Measurements from ENCODE around the gene MRPS7.

MRPS7 gene

DNA sequence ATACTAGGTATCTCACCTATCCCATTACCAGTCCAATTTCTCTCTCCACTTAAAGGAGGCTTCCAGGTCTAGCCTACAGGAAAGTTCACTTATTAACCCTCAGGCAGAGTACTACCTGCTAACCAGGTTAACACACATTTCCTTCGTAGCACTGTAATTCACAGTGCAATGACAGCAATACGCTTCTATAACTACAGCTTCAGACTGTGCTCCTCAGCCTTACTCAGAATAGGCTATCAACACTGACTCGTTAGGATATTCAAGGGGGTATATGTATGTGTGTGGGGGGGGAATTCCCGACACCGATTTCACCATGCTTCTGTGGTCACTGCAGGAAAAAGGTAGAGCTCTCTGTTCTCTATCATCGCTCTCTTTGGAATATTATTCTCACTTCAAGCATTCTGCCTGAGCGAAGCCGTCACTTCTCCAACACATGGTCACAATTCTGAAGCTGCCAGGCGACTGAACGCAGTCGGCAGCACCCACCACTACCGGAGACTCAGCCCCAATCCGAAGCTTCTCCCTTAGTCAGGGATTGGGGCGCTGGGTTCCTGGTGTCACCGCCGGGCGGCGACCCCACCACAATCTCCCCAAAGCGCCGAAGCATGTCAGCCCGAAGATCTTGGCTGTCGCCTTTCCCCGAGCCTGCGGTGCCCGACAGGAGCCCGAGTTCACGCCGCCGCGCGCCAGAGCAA is 891 bp upstream of the MRPS7 start:
- H3K4me3 ChIP-seq (ENCODE audit: low read depth, low read length): peak overlapping the region; percentile 98
- TF ChIP-seq, protein P1, sequence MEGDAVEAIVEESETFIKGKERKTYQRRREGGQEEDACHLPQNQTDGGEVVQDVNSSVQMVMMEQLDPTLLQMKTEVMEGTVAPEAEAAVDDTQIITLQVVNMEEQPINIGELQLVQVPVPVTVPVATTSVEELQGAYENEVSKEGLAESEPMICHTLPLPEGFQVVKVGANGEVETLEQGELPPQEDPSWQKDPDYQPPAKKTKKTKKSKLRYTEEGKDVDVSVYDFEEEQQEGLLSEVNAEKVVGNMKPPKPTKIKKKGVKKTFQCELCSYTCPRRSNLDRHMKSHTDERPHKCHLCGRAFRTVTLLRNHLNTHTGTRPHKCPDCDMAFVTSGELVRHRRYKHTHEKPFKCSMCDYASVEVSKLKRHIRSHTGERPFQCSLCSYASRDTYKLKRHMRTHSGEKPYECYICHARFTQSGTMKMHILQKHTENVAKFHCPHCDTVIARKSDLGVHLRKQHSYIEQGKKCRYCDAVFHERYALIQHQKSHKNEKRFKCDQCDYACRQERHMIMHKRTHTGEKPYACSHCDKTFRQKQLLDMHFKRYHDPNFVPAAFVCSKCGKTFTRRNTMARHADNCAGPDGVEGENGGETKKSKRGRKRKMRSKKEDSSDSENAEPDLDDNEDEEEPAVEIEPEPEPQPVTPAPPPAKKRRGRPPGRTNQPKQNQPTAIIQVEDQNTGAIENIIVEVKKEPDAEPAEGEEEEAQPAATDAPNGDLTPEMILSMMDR (IDR thresholded peaks at IDR 0.05; ENCODE audit: low read depth, low read length): no peak

DNA sequence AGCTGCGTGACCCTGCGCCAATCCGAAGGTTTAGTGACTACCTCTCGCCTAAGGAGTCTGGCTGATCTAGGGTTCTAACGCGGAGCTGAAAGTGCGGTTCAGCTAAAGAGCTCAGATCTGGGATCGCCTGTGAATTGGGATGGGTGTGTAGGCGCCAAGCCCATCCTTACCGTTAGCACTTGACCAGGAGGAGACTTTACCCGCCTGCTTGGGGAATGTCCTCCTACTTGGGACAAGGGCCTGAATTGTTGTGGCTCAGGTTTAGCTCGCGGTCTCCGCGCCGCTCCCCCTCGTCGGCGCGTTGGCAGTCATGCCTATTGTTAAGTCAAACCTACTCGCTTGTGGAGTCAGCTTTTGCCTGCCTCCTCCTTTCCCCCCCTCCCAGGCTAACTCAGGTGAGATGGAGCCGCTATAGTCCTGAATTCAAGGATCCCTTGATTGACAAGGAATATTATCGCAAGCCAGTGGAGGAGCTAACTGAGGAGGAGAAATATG is 480 bp downstream of the MRPS7 start:
- H3K4me3 ChIP-seq (ENCODE audit: low read depth, low read length): peak overlapping the region; percentile 98
- TF ChIP-seq, protein P1 (IDR thresholded peaks at IDR 0.05; ENCODE audit: low read depth, low read length): no peak

DNA sequence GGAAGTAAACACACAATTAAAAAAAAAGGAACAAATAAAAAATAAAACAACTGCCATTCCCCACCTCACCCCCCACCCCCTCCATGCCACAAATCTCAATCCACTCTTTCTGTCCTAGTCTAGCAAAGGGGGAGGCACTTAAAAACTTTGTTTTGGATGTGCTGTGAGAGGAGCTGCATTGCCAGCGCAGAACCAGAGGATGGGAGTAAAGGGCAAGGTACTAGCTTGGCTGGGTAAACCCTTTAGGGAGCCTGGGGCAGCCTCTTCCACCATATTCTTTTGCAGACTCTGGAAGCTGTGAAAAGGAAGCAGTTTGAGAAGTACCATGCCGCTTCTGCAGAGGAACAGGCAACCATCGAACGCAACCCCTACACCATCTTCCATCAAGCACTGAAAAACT is 1.4 kb downstream of the MRPS7 start:
- TF ChIP-seq, protein P1 (IDR thresholded peaks at IDR 0.05; ENCODE audit: low read depth, low read length): no peak
- no peak overlapping the region for H3K4me3 ChIP-seq (ENCODE audit: low read depth, low read length)

DNA sequence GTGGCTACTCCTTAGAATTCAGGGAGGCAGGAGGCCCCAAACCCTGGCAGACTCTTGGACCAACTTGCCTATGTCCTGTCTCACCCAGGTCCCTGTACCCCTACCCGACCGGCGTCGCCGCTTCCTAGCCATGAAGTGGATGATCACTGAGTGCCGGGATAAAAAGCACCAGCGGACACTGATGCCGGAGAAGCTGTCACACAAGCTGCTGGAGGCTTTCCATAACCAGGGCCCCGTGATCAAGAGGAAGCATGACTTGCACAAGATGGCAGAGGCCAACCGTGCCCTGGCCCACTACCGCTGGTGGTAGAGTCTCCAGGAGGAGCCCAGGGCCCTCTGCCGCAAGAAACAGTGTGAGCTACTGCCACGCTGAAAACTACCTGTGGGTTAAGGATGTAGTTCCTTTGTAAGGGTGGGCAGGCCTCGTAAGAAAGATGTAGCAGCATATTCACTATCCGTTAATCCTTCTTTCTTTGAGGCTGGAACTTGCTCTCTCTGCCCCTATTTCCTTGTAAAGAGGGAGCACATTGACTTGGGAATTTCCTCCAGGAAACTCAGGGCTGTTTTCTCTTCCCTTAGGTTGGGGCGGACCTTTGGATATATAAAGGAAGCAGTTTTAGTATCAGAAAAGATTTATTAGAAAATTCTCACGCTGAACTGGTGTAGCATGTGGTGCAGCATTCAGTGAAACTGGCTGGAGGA is 4.1 kb downstream of the MRPS7 start:
- TF ChIP-seq, protein P1 (IDR thresholded peaks at IDR 0.05; ENCODE audit: low read depth, low read length): no peak
- H3K4me3 ChIP-seq (ENCODE audit: low read depth, low read length): no peak overlapping the region

DNA sequence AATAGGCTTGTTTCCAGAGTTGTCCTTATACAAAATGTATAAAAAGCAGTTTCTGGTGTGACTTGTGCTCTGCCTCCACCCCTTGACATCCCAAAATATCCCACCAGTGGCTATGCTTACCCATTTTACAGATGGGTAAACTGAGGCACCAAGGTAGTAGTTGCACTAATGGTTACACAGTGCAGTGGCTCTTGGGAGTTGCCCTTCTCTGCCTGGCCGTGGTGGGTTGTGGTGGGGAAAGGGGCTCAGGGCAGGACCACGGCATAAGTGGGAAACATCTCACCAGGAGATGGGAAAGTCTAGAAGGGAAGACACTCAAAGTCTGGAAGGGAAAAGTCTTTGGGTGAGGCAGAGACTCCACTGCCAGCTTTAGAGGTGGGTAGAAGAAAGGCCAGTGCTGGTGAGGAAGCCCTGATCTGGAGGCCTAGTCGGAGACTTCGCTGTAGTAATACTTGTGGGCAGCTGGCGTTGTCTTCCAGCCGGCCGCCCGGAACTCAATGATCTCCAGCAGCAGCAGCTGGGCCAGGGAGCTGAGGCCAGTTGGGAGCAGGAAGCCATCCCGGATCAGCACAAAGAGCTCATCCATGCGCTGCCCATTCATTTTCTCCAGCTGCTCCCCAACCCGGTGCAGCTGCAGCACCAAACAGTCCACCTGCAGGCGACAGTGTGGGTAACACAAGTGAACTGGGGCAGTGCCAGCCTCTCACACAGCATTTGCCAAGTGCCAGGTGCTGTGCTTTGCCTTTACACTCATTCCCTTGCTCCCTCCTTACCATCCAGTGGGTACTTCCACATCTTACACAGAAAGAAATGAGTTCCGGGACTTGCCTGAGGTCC is 4.9 kb downstream of the MRPS7 start:
- H3K4me3 ChIP-seq (ENCODE audit: low read depth, low read length): no peak overlapping the region
- TF ChIP-seq, protein P1 (IDR thresholded peaks at IDR 0.05; ENCODE audit: low read depth, low read length): no peak

DNA sequence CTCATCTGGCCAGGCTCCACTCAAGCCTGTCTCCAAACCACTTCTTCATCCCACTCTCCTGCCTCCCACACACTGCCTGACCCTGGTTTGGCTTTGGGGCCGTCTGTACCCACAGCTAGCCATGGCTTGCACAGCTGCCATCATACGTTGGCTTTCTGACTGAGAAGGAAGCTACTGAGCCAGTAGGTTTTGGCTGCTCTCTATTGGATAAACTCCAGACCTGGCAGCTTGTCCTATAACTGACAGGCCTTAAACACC is 5.4 kb downstream of the MRPS7 start:
- TF ChIP-seq, protein P1 (IDR thresholded peaks at IDR 0.05; ENCODE audit: low read depth, low read length): no peak
- no peak overlapping the region for H3K4me3 ChIP-seq (ENCODE audit: low read depth, low read length)
